ENCODE measurements around the gene SOWAHC. TPM values are rescaled to one million over a fixed set of nuclear protein-coding genes. Genes with fewer than 3 reads are reported as not detected.
A peak's percentile ranks its signal among the peaks of the same experiment; 100 is the strongest.

Gene SOWAHC
- total and polyA plus RNA-seq, 2 of the 13 experiments (the other 11 are each of a cell fraction or from before 2014, with no cell fraction given): 21.2 to 22.5 TPM

DNA sequence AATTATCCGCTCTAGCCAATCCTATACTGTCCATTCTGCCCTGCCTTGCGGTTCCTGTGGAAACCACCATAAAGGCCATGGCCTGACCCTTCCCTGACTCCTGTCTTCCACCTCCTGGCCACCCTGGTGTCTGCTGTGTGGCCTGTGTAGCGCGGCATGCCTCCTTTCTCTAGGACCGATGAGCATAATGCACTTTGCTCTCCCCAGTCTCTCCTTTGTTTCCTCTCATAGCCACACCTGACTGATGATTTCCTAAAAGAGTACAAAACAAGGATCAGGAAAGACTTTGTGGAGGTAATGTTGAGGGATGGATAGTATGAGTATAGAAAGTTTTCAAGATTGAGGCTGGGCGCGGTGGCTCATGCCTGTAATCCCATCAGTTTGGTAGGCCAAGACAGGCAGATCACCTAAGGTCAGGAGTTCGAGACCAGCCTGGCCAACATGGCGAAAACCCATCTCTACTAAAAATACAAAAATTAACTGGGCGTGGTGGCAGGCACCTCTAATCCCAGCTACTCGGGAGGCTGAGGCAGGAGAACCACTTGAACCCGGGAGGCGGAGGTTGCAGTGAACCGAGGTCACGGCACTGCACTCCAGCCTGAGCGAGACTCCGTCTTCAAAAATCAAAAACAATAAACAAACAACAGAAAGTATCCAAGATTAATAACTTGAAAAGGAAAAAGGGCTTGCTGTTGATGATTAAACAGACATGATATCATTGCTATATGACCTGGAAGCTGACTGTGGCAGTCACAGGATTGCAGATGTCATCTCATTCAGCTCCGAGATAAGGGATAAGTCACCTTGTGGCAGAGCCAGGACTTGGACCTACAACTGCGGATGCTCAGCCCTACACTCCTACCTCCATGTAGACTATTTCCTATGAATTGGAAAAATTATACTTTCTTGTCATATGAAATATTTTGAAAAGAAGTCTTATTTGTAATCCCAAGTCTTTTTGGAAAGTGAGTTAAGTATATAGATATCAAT is 16.6 kb downstream of the SOWAHC start (continued):
- TF ChIP-seq ZMAT3 (CRISPR knock-in tag; conservative IDR thresholded peaks at IDR 0.05): no peak
- TF ChIP-seq TIGD3 (CRISPR knock-in tag; IDR thresholded peaks at IDR 0.05; ENCODE audit: borderline replicate concordance): no peak
- TF ChIP-seq RFX1 (IDR thresholded peaks at IDR 0.05): no peak
- no peak for TF ChIP-seq SOX13 (IDR thresholded peaks at IDR 0.05)
- peak in 1 of 2 experiments; percentile 85; a peak in 2 of 4 replicates for TF ChIP-seq SOX13 (CRISPR knock-in tag; conservative IDR thresholded peaks at IDR 0.05 in 1 of 2, IDR thresholded peaks at IDR 0.05 in 1 of 2)
- no peak for TF ChIP-seq ZNF720 (CRISPR knock-in tag; IDR thresholded peaks at IDR 0.05)
- no peak for TF ChIP-seq POLR2G (IDR thresholded peaks at IDR 0.05; ENCODE audit: low read depth, low read length)
- no peak for TF ChIP-seq HCFC1 (IDR thresholded peaks at IDR 0.05; ENCODE audit: low read depth, low read length)
- peak; percentile 64 for TF ChIP-seq NR2F6 (IDR thresholded peaks at IDR 0.05)
- peak; percentile 85 for TF ChIP-seq NR2F6 (CRISPR knock-in tag; IDR thresholded peaks at IDR 0.05)
- TF ChIP-seq ZNF660 (CRISPR knock-in tag; IDR thresholded peaks at IDR 0.05; ENCODE audit: borderline replicate concordance, low read depth): no peak
- peak; percentile 81; the same call in 1 of the 2 replicates for TF ChIP-seq ZSCAN9 (CRISPR knock-in tag; IDR thresholded peaks at IDR 0.05; ENCODE audit: borderline replicate concordance)
- TF ChIP-seq, protein P1, sequence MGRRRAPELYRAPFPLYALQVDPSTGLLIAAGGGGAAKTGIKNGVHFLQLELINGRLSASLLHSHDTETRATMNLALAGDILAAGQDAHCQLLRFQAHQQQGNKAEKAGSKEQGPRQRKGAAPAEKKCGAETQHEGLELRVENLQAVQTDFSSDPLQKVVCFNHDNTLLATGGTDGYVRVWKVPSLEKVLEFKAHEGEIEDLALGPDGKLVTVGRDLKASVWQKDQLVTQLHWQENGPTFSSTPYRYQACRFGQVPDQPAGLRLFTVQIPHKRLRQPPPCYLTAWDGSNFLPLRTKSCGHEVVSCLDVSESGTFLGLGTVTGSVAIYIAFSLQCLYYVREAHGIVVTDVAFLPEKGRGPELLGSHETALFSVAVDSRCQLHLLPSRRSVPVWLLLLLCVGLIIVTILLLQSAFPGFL (CRISPR knock-in tag; IDR thresholded peaks at IDR 0.05): no peak
- TF ChIP-seq ZNF350 (CRISPR knock-in tag; IDR thresholded peaks at IDR 0.05; ENCODE audit: borderline replicate concordance, low read depth): peak; percentile 42; the same call in 1 of the 2 replicates
- TF ChIP-seq ZNF441 (CRISPR knock-in tag; IDR thresholded peaks at IDR 0.05; ENCODE audit: borderline replicate concordance): no peak
- no peak for TF ChIP-seq SATB2 (CRISPR knock-in tag; IDR thresholded peaks at IDR 0.05)
- TF ChIP-seq TRIM24 (CRISPR knock-in tag; IDR thresholded peaks at IDR 0.05): no peak
- TF ChIP-seq ZNF619 (CRISPR knock-in tag; IDR thresholded peaks at IDR 0.05): 0 out of 2 replicates have a peak, but pooled peaks have one; percentile 78
- TF ChIP-seq YY1 (IDR thresholded peaks at IDR 0.05; ENCODE audit: insufficient read depth, insufficient replicate concordance, low read depth, low read length): no peak
- no peak for TF ChIP-seq MAF1 (CRISPR knock-in tag; IDR thresholded peaks at IDR 0.05; ENCODE audit: borderline replicate concordance)
- TF ChIP-seq ATF7 (IDR thresholded peaks at IDR 0.05): no peak
- no peak for TF ChIP-seq ATF7 (CRISPR knock-in tag; IDR thresholded peaks at IDR 0.05)
- no peak for TF ChIP-seq KDM6A (CRISPR knock-in tag; IDR thresholded peaks at IDR 0.05; ENCODE audit: low read depth)
- no peak for TF ChIP-seq PLRG1 (conservative IDR thresholded peaks at IDR 0.05)
- TF ChIP-seq REPIN1 (CRISPR knock-in tag; IDR thresholded peaks at IDR 0.05; ENCODE audit: borderline replicate concordance, low read depth): peak; percentile 69; the same call in 1 of the 2 replicates
- peak; percentile 65 for TF ChIP-seq IKZF5 (CRISPR knock-in tag; IDR thresholded peaks at IDR 0.05)
